ENCODE data around the gene GADD45G. TPM values are rescaled to one million over a fixed set of nuclear protein-coding genes. Genes with fewer than 3 reads are reported as not detected.

Gene GADD45G
- total RNA-seq, 1 experiment from 2014 or later, result 7.7 TPM

DNA sequence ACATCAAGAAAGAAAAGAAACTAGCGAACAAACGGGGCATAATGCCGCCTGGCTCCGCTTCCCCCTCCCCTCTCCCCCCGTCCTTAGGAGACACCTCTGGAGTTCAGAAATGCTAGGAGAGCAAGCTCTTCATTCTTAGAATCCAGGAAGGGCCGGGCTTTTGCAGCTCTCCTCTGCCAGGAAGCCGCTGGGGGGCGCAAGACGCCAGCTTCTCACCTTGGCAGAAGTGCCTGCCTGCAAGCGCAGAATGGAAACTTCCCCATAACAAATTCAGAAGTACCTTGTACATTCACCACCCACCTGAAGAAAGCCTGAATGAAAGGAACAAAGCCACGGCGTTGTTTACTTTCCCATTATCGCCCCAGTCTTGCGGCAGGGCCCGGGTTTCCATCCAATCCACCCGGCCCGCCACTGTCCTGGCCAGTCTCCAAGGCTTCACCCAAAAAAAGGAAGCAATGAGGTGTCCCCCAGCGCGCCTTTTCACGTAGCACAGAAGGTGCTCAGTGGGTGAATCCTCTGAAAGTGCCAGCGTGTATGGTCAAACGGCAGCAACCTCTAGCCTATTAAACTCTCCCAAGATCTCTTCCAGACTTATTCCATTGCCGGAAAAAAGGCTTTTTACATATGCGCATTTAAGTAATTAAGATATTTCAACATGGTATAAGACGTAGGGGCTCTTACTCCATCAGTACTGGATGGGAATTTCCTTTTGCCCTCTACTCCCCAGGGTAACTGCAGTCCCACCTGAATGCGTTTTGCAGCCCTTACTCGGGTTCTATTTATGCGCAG, 1.6 kb upstream of the GADD45G start:
- H3K79me1 ChIP-seq (ENCODE audit: insufficient read depth, low read depth, low read length, poor library complexity, severe bottlenecking), result no peaks in the 10 kb centered on the region
- no peaks in the 10 kb centered on the region for H4K20me1 ChIP-seq (ENCODE audit: control insufficient read depth, insufficient read depth, insufficient read length)
- H2BK15ac ChIP-seq (ENCODE audit: low read depth, low read length), result no peak overlapping the region
- H4K8ac ChIP-seq (replicated peaks; ENCODE audit: insufficient read length, low read depth, low read length), result no peak overlapping the region
- no peak overlapping the region for H3K27ac ChIP-seq (ENCODE audit: insufficient read length, low read depth, low read length)
- H2BK12ac ChIP-seq (ENCODE audit: insufficient read length, low read depth, low read length), result no peak overlapping the region
- no peak overlapping the region for H2BK20ac ChIP-seq (ENCODE audit: low read depth, low read length, poor library complexity, severe bottlenecking)
- DNase-seq, result peak; percentile 94
- Mint-ChIP-seq H3K27ac (peak overlapping the region in 2 of 3 experiments; percentile 77 to 83; a peak in 5 of 7 replicates), H3K9me3 (peaks cover 0 to 4% of the 10 kb centered on the region in 2 experiments; a peak in 1 of 5 replicates), H3K4me1 (peaks cover 30 to 37% of the 10 kb centered on the region in 2 experiments), H3K4me3 (peak overlapping the region; percentile 62 to 82), H3K36me3 (ENCODE audit: insufficient read depth in 1 of 3, low read depth in 3 of 3) (peaks cover 4 to 28% (median 11%) of the 10 kb centered on the region in 3 experiments; a peak in 6 of 7 replicates), H3K27me3 (ENCODE audit: low read depth) (peaks cover 47% of the 10 kb centered on the region)
- WGBS (ENCODE audit: extremely low coverage, insufficient read length, low lambda C conversion rate), result no CpG with 5 or more reads among the region's 28 CpGs
- H2AFZ ChIP-seq (ENCODE audit: low read length), result peak overlapping the region; percentile 18
- H3K4ac ChIP-seq (ENCODE audit: low read depth, low read length), result no peak overlapping the region
- no peak overlapping the region for H2BK5ac ChIP-seq (ENCODE audit: insufficient read length, low read length)
- peaks cover 24% of the 10 kb centered on the region for H3K23me2 ChIP-seq (ENCODE audit: insufficient read length, low read depth, low read length, poor library complexity, severe bottlenecking)
- H3K56ac ChIP-seq (ENCODE audit: insufficient read length, low read depth, low read length), result no peak overlapping the region
- H3K4me1 ChIP-seq (ENCODE audit: insufficient read depth, low read length), result no peaks in the 10 kb centered on the region; the same call in 1 of the 2 replicates
- H3K9ac ChIP-seq (ENCODE audit: extremely low read depth, insufficient read length, low read length), result peak overlapping the region; percentile 34
- no peak overlapping the region for H3T11ph ChIP-seq (ENCODE audit: low read length)
- H3K23ac ChIP-seq (ENCODE audit: insufficient read length, low read depth, low read length), result no peak overlapping the region
- no peak overlapping the region for H4K5ac ChIP-seq (ENCODE audit: insufficient read length, low read depth, low read length)
- H3K27me3 ChIP-seq (ENCODE audit: insufficient read depth, low read length), result no peaks in the 10 kb centered on the region
- H3K9me3 ChIP-seq (ENCODE audit: control insufficient read depth, low read depth, low read length), result no peaks in the 10 kb centered on the region
- H2AK5ac ChIP-seq (ENCODE audit: insufficient read length, low read length), result no peak overlapping the region
- H2BK120ac ChIP-seq (ENCODE audit: low read depth, low read length, poor library complexity, severe bottlenecking), result no peak overlapping the region
- H3K4me2 ChIP-seq (ENCODE audit: insufficient read depth, insufficient read length, low read length), result peak overlapping the region; percentile 45
- H3K79me2 ChIP-seq (ENCODE audit: insufficient read depth, low read length), result peaks cover 2% of the 10 kb centered on the region; the same call in 1 of the 2 replicates
- peak overlapping the region; percentile 44; the same call in 1 of the 2 replicates for H3K14ac ChIP-seq (ENCODE audit: insufficient read depth, low read length)
- TF ChIP-seq, protein P1, sequence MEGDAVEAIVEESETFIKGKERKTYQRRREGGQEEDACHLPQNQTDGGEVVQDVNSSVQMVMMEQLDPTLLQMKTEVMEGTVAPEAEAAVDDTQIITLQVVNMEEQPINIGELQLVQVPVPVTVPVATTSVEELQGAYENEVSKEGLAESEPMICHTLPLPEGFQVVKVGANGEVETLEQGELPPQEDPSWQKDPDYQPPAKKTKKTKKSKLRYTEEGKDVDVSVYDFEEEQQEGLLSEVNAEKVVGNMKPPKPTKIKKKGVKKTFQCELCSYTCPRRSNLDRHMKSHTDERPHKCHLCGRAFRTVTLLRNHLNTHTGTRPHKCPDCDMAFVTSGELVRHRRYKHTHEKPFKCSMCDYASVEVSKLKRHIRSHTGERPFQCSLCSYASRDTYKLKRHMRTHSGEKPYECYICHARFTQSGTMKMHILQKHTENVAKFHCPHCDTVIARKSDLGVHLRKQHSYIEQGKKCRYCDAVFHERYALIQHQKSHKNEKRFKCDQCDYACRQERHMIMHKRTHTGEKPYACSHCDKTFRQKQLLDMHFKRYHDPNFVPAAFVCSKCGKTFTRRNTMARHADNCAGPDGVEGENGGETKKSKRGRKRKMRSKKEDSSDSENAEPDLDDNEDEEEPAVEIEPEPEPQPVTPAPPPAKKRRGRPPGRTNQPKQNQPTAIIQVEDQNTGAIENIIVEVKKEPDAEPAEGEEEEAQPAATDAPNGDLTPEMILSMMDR (conservative IDR thresholded peaks at IDR 0.05), result peak; percentile 90
- peak overlapping the region; percentile 13 for H3K18ac ChIP-seq (ENCODE audit: insufficient read length, low read depth, low read length)
- no peak overlapping the region for H4K91ac ChIP-seq (ENCODE audit: insufficient read length, low read depth, low read length)
